Esophagus muscularis mucosa (tissue), 4 donors: Measurements from ENCODE around the gene CDC42EP4.

Experiments used
- EP300 ChIP-seq: sonication (generic); formaldehyde crosslinking; IDR thresholded peaks from one replicate; pipeline ENCODE4 v1.6.1; 2017; ENCODE audit warnings: antibody characterized with exemption
- POLR2A ChIP-seq: fragments of 450-650 bp; IDR thresholded peaks from one replicate; pipeline ENCODE4 v1.6.1; 2017; ENCODE audit warnings: antibody characterized with exemption, moderate library complexity, mild to moderate bottlenecking, low read depth
- POLR2AphosphoS5 ChIP-seq, 2 donors: sonication (generic); formaldehyde crosslinking; IDR thresholded peaks; one replicate each; pipeline ENCODE4 v1.6.1; 2017; ENCODE audit warnings: antibody characterized with exemption in 2 of 2
- TF ChIP-seq, protein P1 (sequence below), 3 experiments: fragments of 200-600 bp in 2 of 3; fragments of 450-650 bp in 1 of 3; sonication (generic) in 2 of 3; IDR thresholded peaks; one replicate each; pipeline ENCODE4 v1.5.1; 2017 to 2019; ENCODE audit warnings: antibody characterized with exemption in 3 of 3, mild to moderate bottlenecking in 2 of 3, moderate library complexity in 1 of 3

GRCh38 chr17:73261617-73261951 is 50.2 kb downstream of the CDC42EP4 start, which contains the start of gene CPSF4L:
- TF ChIP-seq, protein P1, sequence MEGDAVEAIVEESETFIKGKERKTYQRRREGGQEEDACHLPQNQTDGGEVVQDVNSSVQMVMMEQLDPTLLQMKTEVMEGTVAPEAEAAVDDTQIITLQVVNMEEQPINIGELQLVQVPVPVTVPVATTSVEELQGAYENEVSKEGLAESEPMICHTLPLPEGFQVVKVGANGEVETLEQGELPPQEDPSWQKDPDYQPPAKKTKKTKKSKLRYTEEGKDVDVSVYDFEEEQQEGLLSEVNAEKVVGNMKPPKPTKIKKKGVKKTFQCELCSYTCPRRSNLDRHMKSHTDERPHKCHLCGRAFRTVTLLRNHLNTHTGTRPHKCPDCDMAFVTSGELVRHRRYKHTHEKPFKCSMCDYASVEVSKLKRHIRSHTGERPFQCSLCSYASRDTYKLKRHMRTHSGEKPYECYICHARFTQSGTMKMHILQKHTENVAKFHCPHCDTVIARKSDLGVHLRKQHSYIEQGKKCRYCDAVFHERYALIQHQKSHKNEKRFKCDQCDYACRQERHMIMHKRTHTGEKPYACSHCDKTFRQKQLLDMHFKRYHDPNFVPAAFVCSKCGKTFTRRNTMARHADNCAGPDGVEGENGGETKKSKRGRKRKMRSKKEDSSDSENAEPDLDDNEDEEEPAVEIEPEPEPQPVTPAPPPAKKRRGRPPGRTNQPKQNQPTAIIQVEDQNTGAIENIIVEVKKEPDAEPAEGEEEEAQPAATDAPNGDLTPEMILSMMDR (IDR thresholded peaks at IDR 0.05): no peak
- TF ChIP-seq POLR2AphosphoS5 (IDR thresholded peaks at IDR 0.05) (no peak), EP300 (no peak), POLR2A (no peak)
